GM21576 (cell line): ENCODE results near the gene GAS2L2.

Experiments
- ATAC-seq: cut with Tn5 transposase; IDR thresholded peaks from one replicate; pipeline ENCODE4 v1.9.1; 2021; ENCODE audit warnings: mild to moderate bottlenecking, moderate library complexity; ENCODE audit not compliant: unreplicated experiment

The GAS2L2 gene

DNA sequence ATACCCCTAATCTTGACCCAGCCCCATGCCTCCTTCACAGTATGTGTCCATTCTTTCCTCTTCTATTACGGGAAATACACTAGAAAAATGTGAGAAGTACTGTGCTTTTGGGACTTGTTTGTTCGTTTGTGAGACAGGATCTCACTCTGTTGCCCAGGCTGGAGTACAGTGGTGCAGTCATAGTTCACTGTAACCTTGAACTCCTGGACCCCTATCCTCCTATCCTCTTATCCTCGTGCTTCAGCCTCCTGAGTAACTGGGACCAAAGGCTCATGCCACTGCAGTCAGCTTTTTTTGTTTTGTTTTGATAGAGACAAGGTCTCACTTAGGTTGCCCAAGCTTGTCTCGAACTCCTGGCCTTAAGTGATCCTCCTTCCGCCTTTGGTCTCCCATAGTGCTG lies 51.5 kb downstream of the GAS2L2 start:
- no peak for ATAC-seq

DNA sequence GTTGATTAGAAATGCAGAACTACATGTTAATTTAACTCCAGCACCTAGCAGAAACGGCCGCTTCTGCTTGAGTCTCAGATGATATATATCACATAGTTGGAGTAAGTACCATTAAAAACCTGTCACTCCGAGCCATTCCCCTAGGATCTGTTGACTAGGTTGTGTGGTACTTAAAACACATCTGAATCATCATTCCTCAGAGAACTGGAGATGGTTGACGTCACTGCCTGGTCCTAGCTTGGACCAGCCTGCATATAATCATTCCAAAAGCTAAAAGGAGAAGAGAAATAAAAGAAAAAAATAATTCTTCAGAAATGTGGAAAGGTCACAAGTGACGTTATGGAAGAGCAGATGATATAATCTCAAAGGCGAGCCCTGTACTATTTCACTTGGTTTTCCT lies 52.9 kb downstream of the GAS2L2 start:
- ATAC-seq = no peak

DNA sequence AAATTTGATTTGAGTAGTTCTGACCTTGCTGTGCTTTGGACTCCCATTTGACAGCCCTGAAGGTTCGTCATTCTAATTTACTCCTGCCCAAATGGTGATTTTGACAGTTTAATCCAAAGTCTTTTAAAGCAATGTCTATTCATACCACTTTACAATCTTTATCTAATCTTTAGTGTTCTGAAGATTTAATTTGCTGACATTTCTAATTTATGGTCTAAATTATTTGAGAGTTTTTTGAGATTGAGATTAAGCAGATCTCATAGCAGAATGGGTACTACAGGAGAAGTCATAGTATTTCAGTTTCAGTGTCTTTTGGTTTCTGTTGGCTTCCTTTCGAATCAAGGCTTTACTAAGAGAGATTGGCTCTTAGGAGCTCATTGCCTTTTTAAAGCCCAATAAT lies 54.2 kb downstream of the GAS2L2 start:
- no peak for ATAC-seq

DNA sequence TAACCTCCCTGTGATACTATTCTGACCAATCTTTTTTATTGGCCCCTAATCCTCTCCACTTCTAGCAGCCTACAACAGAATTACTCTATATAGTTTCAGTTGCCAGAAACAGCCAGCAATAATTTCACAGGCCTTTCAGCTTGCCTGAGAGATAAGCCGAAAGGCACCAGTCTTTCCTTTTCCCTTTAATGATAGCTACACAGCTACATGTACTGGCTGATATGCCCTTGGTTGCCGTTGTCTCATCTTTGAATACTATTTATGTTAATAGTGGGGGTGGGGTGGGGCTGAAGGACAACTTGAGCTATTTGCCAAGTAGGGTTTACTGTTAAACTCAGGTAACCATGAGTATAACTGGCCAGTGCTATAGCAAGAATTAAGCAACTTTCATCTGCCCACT lies 57.4 kb downstream of the GAS2L2 start:
- no peak for ATAC-seq

DNA sequence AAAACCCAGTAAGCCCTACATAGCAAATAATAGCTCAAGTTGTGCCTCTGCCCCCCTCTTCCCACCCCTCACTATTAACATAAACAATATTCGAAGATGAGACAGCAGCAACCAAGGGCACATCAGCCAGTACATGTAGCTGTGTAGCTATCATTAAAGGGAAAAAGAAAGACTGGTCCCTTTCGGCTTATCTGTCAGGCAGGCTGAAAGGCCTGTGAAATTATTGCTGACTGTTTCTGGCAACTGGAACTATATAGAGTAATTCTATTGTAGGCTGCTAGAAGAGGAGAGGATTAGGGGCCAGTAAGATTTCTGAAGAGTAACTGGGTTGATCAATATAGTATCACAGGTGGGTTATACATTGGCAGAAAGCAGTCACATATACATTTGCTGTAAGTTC lies 58.1 kb downstream of the GAS2L2 start:
- ATAC-seq = no peak
